NK-92 (cell line): ENCODE measurements around the gene CD300LF.

Source experiments
- DNase-seq: peaks from one replicate; lab custom pipeline; 2025; ENCODE audit not compliant: unreplicated experiment; lab: John Stamatoyannopoulos, UW

The CD300LF gene

DNA sequence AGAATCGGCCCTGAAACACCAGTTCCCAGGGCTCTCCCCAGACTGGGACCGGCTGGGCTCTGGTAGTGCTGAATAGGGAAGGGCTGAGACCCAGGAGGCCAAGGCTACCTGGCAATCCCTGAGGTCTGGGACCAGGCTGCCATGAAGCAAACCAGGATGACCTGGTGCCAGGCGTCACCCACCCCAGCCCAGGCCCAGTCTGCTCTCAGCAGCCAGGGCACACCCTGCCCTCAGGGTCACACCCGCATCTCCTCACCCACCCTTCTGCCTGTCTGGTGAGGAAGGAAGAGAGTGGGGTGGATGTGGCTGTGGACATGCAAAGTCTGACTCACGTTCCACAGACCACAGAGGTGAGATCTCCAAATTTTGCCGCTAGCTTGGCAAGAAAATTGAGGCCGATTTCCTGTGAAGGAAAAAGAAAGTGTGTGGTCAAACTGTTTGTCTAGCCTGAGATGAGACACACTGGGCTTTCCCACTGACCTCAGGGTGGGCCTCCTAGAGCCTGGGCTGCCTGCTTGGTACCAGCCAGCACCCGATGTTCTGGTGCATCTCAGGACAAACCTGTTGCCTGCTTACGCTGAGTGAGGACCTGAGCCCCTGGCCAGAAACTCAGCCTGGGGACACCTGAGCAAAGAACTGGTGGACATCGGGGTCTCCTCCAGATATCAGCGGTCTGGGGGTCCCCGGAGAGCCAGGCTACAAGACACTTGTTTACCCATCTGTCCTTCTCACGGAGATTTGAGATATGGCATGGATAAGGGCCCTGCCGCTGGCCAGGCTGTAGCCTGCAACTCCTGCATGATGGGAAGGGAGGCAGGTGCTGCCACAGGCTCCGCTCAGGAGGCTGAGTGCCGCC, 18.0 kb upstream of the CD300LF start:
- DNase-seq = no peak

DNA sequence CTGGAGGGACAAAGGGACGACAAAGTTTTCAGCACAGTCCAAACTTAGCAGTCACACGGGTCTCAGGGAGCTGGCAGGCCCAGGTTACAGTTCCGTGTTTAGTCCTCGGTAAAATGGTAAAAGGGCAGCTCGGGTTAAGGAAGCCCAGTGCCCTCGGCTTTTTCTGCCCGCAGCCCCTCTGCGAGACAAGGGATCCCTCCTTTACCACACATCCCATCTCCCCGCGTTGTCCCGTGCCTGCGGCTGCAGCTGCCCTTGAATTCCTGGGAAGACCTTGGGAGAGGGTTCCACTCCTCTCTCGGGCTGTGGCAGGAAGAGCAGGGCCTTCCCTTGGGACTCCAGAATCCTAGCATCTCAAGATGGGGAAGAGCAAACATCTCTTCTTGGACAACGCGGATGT, 17.1 kb upstream of the CD300LF start:
- DNase-seq = no peak

- DNase-seq = no peak
Measured at GRCh38 chr17:74729368-74729767, 16.6 kb upstream of the CD300LF start.

DNA sequence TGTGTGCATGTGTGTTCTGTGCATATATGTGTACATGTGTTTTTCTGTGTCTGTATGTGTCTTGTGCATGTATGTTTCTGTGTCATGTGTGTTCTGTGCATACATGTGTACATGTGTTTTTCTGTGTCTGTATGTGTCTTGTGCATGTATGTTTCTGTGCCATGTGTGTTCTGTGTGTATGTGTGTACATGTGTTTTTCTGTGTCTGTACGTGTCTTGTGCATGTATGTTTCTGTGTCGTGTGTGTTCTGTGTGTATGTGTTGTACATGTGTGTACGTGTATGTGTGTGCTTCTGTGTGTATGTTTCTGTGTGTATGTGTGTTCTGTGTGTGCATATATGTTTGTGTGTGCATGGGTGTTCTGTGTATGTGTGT, 16.0 kb upstream of the CD300LF start:
- DNase-seq = no peak

GRCh38 chr17:74728033-74728701, 15.4 kb upstream of the CD300LF start:
- no peak for DNase-seq

DNA sequence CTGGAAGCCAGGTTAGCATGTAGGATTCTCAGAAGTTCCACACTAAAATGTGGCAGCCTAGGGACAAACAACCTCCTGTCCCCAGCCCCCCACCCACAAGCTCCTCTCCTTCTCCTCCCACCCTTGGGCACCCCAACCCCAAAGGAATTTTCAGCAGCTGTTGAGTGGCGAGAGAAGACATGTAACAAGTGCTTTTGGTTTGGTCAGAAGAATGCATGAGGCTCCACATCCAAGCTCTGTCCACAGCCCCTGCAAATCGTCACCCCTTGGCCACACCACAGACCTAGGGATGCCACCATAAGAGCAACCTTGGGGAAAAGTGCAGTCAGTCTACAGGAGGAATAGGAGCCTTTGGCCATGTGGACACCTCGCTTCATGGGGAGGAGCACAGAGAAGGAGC, 12.4 kb upstream of the CD300LF start:
- DNase-seq = no peak

- DNase-seq = no peak
Measured at GRCh38 chr17:74723891-74724290, 11.2 kb upstream of the CD300LF start.

DNA sequence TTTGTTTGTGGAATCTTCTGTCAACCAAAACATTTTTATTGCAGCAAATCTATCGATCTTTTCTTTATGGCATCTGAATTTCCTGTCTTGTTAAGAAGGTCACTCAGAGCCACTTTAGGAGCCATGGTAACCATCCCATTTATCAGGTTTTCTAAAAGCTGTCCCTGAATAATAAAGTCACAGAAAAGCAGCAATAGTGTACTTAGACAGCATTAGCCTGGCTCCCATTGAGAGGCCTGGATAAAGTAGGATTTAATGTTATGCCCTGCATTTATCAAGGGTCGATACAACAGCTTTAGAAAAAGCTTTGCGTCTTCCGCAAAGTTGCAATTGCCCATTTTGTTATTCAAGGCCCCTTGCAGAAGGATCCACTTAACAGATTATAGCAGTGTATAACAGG, 10.1 kb upstream of the CD300LF start:
- no peak for DNase-seq

DNA sequence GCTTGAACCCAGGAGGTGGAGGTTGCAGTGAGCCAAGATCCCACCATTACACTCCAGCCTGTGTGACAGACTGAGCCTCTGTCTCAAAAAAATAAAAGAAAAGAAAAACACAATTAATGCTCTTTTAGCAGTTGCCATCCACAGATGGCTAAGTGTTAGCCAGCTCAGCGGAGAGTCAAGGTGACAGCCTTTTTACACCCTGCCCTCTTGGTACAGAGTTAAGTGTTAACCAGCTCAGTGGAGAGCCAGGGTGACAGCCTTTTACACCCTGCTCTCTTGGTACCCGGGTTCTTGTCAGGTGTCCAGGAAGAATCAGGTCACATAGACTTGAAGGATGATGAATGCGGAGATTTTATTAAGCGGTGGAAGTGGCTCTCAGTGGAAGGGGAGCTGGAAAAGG, 7.8 kb upstream of the CD300LF start:
- DNase-seq = no peak

- DNase-seq = no peak
Measured at GRCh38 chr17:74715144-74715543, 2.4 kb upstream of the CD300LF start.

- DNase-seq = no peak
Measured at GRCh38 chr17:74713171-74713755, 540 bp upstream of the CD300LF start.

DNA sequence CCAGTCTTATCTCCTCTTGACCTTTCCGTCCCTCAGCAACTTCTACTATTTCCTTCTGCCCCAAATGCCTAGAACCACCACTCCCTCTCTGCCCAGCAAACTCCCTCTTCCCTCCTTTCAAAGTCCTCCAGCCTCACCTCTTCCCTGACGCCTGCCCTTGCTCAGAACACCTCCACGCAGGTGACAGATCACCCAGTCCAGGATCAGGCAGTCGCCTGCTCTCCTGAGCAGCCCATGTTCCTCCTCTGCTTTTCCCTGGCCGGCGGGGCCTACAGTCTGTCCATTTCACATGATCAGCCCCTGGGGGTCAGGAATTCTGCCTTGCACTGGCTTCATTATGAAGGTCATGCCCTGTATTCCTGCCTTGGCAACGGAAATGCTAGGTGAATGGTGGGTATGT, 422 bp downstream of the CD300LF start:
- no peak for DNase-seq

- no peak for DNase-seq
Measured at GRCh38 chr17:74711058-74711824, 1.5 kb downstream of the CD300LF start.

- DNase-seq = no peak
Measured at GRCh38 chr17:74704544-74704943, 8.2 kb downstream of the CD300LF start.

- no peak for DNase-seq
Measured at GRCh38 chr17:74703311-74703710, 9.4 kb downstream of the CD300LF start.

DNA sequence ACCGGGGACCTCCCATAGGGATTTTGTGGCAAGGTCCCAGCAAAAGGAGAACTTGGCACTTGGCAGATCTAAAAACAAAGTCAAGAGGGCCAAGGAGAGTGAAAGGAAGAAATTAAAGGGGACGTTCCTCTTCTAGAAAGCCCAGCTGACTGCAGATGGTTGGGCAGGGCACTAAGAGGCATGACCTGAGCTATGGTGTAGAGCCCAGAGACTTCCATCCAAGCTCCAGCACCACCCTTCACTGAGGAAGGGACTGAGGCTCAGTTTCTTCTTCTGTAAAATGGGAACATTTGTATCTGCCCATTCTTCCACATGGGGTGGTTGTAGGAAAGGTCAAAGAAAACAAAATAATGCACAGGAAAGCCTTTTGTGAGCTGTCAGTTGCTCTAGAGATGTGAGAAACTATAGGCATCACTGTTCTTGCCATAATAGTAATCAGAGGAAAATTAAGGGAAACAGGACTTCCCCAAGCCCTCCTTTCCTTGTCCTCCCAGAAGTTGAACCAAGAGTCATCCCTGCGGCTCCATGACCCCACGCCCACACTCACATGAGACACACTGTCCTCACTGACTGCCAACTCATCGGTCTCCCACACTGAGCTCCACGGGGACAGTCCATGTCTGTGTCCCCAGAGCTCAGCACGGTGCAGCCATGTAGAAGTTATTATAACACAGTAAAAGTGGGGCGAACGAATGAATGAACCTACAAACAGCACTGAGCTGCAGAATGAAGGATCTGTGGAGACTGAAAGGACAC, 10.4 kb downstream of the CD300LF start:
- no peak for DNase-seq

DNA sequence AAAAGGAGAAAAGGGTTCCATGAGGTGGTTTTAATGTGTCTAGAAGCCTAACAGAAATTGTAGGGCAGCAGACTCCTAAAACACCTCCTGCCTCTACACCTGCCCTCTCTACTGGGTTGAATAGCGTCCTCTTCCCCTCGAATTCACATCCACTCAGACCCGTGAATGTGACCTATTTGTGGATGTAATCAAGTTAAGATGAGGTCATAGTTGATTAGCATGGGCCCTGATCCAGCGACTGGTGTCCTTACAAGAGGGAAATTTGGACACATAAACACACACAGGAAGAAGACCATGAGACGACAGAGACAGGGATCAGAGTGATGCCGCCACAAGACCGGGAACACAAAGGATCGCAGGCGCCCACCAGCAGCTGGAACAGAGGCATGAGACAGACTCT, 13.5 kb downstream of the CD300LF start:
- no peak for DNase-seq

DNA sequence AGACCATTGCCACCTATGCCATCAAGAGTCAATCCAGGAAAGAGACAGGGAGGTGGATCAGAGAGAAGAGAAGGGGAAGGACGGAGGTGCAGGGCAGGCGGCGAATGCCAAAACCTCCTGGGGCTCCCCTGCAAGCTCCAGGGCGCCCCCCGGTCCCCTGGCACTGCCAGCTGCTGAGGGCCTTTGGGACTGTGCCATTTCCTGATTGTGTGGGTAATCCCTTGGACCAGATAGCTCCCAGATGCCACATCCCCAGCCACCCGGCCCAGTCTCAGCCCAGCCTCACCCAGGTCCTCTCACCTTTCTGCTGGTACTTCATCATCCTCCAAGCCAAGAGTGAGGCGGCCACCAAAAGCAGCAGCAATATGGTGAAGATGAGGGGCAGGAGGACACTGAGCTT, 14.7 kb downstream of the CD300LF start:
- DNase-seq = no peak

DNA sequence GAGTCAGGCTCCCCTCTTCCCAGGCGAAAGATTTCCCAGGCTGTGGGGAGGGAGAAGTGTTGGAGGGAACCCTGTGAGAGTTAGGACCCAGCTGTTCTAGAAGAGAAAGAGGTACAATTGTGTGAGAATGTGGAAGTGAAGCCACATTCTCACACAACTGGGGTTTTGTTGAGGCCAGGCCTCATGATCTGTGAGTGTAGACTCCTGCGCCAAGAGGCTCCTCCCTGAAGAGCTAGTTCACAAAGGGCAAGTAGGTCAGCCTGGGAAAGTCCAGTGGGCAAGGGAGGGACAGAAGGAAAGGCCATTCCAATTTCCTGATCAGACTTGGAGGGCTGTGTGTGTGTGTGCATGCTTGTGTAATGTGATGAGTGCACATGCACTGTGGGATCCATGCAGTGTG, 15.2 kb downstream of the CD300LF start:
- DNase-seq = no peak

DNA sequence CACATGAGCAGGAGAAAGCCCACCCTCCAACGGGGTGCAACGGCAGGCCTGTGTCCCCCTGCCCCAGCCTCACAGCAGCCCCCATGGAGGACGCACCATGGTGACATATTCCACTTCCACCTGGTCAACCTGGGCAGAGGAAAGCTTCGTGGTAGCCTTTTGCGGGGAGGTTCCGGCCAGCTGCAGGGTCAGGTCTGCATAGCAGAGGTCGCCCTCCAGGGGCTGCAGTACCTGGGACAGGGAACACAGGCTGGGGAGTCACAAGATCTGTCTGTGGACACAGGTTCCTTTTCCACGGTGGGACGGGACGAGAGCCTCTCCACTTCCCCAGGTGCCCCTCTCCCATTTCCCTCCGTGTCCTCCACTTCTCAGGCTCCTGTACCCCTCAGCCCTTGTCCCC, 17.1 kb downstream of the CD300LF start:
- no peak for DNase-seq

DNA sequence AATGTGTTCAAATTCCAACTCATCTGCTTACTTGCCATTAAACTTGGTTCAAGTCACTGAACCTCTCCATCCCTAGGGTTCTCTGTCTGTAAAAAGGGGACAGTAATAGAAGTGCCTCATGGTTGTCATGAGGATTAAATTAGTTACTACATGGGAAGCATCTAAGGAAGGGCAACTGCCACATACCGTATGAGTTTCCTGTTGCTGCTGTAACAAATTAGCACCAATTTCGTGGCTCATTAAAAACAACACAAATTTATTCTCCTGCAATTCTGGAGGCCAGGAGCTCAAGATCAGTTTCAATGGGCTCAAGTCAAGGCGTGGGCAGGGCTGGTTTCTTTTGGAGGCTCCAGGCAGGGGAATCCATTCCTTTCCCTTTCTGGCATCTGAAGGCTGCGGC, 18.6 kb downstream of the CD300LF start:
- DNase-seq = no peak
